ENCODE data around the gene SLC48A1. TPM values are rescaled to one million over a fixed set of nuclear protein-coding genes. Genes with fewer than 3 reads are reported as not detected.

Gene SLC48A1
- total and polyA plus RNA-seq, 4 donors: 16.8 to 31.3 (median 20.7) TPM

DNA sequence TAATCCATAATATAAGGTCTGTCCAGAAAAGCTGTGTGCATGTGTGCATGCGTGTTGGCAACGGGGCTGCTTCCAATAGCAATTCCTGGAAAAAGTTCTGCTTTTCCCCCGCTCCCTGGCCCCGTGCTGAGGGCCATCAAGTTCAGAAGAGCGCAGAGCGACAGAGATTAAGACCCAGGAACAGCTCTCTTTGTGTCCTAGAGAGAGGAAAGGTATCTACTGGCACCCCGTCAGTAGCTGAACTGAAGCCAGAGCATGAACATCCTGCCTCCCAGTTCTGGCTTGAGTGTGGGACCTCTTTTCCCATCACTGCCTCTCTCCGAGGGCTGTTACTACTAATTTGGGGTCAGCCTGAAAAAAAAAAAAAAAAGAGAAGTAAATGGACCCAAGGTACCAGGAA, 31.1 kb downstream of the SLC48A1 start:
- no peak overlapping the region for H3K4me3 ChIP-seq
- ATAC-seq (ENCODE audit: insufficient read depth, low FRiP score) (no peak), DNase-seq (no peak)
- WGBS, 2 donors: 63 to 82% methylated on average over 8 of the region's 8 CpGs
- peaks cover 9 to 75% (median 45%) of the 10 kb centered on the region in 5 donors for H3K4me1 ChIP-seq (ENCODE audit: control insufficient read depth in 5 of 5, insufficient read depth in 5 of 5, low read length in 5 of 5)
- H3K9me3 ChIP-seq (ENCODE audit: control insufficient read depth in 4 of 4, insufficient read depth in 3 of 4, low read length in 3 of 4): no peaks in the 10 kb centered on the region
- H3K27me3 ChIP-seq (ENCODE audit: control insufficient read depth in 3 of 3, insufficient read depth in 3 of 3, low read length in 2 of 3): no peaks in the 10 kb centered on the region
- TF ChIP-seq, protein P1, sequence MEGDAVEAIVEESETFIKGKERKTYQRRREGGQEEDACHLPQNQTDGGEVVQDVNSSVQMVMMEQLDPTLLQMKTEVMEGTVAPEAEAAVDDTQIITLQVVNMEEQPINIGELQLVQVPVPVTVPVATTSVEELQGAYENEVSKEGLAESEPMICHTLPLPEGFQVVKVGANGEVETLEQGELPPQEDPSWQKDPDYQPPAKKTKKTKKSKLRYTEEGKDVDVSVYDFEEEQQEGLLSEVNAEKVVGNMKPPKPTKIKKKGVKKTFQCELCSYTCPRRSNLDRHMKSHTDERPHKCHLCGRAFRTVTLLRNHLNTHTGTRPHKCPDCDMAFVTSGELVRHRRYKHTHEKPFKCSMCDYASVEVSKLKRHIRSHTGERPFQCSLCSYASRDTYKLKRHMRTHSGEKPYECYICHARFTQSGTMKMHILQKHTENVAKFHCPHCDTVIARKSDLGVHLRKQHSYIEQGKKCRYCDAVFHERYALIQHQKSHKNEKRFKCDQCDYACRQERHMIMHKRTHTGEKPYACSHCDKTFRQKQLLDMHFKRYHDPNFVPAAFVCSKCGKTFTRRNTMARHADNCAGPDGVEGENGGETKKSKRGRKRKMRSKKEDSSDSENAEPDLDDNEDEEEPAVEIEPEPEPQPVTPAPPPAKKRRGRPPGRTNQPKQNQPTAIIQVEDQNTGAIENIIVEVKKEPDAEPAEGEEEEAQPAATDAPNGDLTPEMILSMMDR (IDR thresholded peaks at IDR 0.05; ENCODE audit: control extremely low read depth, extremely low read depth): no peak
- no peak overlapping the region for H3K9ac ChIP-seq (ENCODE audit: insufficient read depth in 1 of 2, low read length in 2 of 2)
- H3K36me3 ChIP-seq (ENCODE audit: control insufficient read depth in 4 of 4, insufficient read depth in 4 of 4, low read length in 4 of 4): peaks cover 0 to 10% (median 4%) of the 10 kb centered on the region in 4 donors
- peak overlapping the region in 1 of 2 donors; percentile 87 for H3K27ac ChIP-seq (ENCODE audit: low read depth in 1 of 2, low read length in 1 of 2)

DNA sequence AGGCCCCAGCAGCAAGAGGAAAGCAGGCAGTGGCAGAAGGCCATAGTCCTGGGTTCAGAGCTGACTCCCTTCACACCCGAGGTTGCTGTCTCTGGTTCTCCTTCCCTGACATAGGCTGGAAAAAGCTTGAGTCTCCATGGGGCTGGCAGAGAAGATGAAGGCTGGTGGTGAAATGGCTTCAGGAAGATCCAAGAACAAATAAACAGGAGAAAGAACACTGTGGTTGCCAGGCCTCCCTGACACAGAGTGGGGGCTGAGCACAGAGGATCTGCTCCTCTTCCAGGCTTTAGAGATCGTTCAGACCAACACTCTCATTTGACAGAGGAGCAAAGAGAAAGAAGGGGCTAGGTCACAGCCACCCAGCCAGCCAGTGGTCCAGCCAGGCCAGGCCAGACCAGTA, 32.4 kb downstream of the SLC48A1 start:
- Histone ChIP-seq H3K27ac (ENCODE audit: low read depth in 1 of 2, low read length in 1 of 2) (peak overlapping the region in 1 of 2 donors; percentile 65), H3K36me3 (ENCODE audit: control insufficient read depth in 4 of 4, insufficient read depth in 4 of 4, low read length in 4 of 4) (peaks cover 0 to 10% (median 4%) of the 10 kb centered on the region in 4 donors), H3K4me3 (no peak overlapping the region), H3K9me3 (ENCODE audit: control insufficient read depth in 4 of 4, insufficient read depth in 3 of 4, low read length in 3 of 4) (no peaks in the 10 kb centered on the region), H3K9ac (ENCODE audit: insufficient read depth in 1 of 2, low read length in 2 of 2) (no peak overlapping the region), H3K4me1 (ENCODE audit: control insufficient read depth in 5 of 5, insufficient read depth in 5 of 5, low read length in 5 of 5) (peaks cover 9 to 68% (median 49%) of the 10 kb centered on the region in 5 donors), H3K27me3 (ENCODE audit: control insufficient read depth in 3 of 3, insufficient read depth in 3 of 3, low read length in 2 of 3) (no peaks in the 10 kb centered on the region)
- 34 to 36% methylated on average over 2 of the region's 2 CpGs for WGBS, 2 donors
- TF ChIP-seq, protein P1 (IDR thresholded peaks at IDR 0.05; ENCODE audit: control extremely low read depth, extremely low read depth): no peak
- no peak for DNase-seq
- no peak for ATAC-seq (ENCODE audit: insufficient read depth, low FRiP score)

DNA sequence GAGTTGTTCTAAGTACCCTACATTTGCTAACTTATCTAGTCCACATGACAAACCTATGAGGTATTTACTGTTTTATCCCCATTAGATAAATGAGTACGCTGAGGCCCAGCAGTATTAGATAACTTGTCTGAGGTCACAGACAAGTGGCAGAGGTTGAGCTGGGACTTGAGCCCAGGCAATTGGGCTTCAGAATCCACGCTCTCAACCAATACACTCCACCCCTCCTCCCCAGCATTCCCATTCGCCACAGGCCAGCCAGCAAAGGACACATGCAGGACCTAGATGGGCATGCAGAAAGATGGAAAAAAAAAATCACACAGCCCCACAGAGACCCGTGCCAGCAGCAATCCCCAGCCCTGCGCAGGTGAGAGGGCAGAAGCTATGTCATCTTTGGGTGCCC, 34.3 kb downstream of the SLC48A1 start:
- ATAC-seq (ENCODE audit: insufficient read depth, low FRiP score) (no peak), DNase-seq (no peak)
- Histone ChIP-seq H3K27me3 (ENCODE audit: control insufficient read depth in 3 of 3, insufficient read depth in 3 of 3, low read length in 2 of 3) (no peaks in the 10 kb centered on the region), H3K36me3 (ENCODE audit: control insufficient read depth in 4 of 4, insufficient read depth in 4 of 4, low read length in 4 of 4) (peaks cover 0 to 10% (median 0%) of the 10 kb centered on the region in 4 donors), H3K9ac (ENCODE audit: insufficient read depth in 1 of 2, low read length in 2 of 2) (no peak overlapping the region), H3K4me1 (ENCODE audit: control insufficient read depth in 5 of 5, insufficient read depth in 5 of 5, low read length in 5 of 5) (peaks cover 19 to 68% (median 56%) of the 10 kb centered on the region in 5 donors), H3K9me3 (ENCODE audit: control insufficient read depth in 4 of 4, insufficient read depth in 3 of 4, low read length in 3 of 4) (no peaks in the 10 kb centered on the region), H3K27ac (ENCODE audit: low read depth in 1 of 2, low read length in 1 of 2) (peak overlapping the region; percentile 76 to 91), H3K4me3 (no peak overlapping the region)
- TF ChIP-seq, protein P1 (IDR thresholded peaks at IDR 0.05; ENCODE audit: control extremely low read depth, extremely low read depth): no peak
- WGBS, 2 donors: 46 to 66% methylated on average over 5 of the region's 5 CpGs

DNA sequence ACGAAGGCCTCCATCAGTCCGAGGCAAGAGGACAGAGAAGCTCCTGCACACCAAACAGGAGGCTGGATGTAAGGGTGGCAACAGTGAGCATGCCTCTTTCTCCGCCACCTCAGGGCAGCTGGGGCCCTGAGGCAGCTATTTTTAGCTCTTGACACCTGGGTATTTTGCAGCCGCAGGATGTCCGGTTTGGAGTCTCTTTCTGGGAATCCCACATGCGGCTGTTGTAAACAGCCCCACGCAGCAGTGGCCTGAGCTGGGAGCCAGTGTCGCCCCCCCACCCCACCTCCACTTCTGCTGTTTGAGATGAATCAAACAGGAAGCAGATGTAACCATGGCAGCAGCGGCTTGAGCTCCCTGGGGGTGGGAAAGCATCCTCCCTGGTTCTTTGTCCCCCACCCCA, 35.0 kb downstream of the SLC48A1 start:
- Histone ChIP-seq H3K9me3 (ENCODE audit: control insufficient read depth in 4 of 4, insufficient read depth in 3 of 4, low read length in 3 of 4) (no peaks in the 10 kb centered on the region), H3K27me3 (ENCODE audit: control insufficient read depth in 3 of 3, insufficient read depth in 3 of 3, low read length in 2 of 3) (no peaks in the 10 kb centered on the region), H3K27ac (ENCODE audit: low read depth in 1 of 2, low read length in 1 of 2) (peak overlapping the region; percentile 76 to 91), H3K9ac (ENCODE audit: insufficient read depth in 1 of 2, low read length in 2 of 2) (no peak overlapping the region), H3K4me1 (ENCODE audit: control insufficient read depth in 5 of 5, insufficient read depth in 5 of 5, low read length in 5 of 5) (peaks cover 23 to 61% (median 58%) of the 10 kb centered on the region in 5 donors), H3K36me3 (ENCODE audit: control insufficient read depth in 4 of 4, insufficient read depth in 4 of 4, low read length in 4 of 4) (peaks cover 0 to 8% (median 0%) of the 10 kb centered on the region in 4 donors), H3K4me3 (no peak overlapping the region)
- DNase-seq (peak; percentile 41 to 69 (median 46)), ATAC-seq (ENCODE audit: insufficient read depth, low FRiP score) (no peak)
- TF ChIP-seq, protein P1 (IDR thresholded peaks at IDR 0.05; ENCODE audit: control extremely low read depth, extremely low read depth): no peak
- 5 to 11% methylated on average over 9 of the region's 9 CpGs for WGBS, 2 donors
